HG03066 (cell line): ENCODE results near the gene LANCL3.
"Not testable (repeated sequence)": the region's sequence is repeated elsewhere in the genome, so short reads cannot be mapped to it uniquely, and the experiment has no call there.

Experiments used
- ATAC-seq: cut with Tn5 transposase; IDR thresholded peaks from one replicate; pipeline ENCODE4 v1.9.1; 2021; ENCODE audit warnings: low read depth; ENCODE audit not compliant: unreplicated experiment

The LANCL3 gene

GRCh38 chrX:37571426-37572107 lies at the start of gene LANCL3:
LANCL3 (plus strand) TSS chrX:37571661; CDS start chrX:37571871, 210 bp downstream.
- ATAC-seq: not testable (repeated sequence)

- ATAC-seq: not testable (repeated sequence)
Measured at GRCh38 chrX:37523673-37524072, 47.8 kb upstream of the LANCL3 start.

- no peak for ATAC-seq
Measured at GRCh38 chrX:37541991-37542390, 29.5 kb upstream of the LANCL3 start.

DNA sequence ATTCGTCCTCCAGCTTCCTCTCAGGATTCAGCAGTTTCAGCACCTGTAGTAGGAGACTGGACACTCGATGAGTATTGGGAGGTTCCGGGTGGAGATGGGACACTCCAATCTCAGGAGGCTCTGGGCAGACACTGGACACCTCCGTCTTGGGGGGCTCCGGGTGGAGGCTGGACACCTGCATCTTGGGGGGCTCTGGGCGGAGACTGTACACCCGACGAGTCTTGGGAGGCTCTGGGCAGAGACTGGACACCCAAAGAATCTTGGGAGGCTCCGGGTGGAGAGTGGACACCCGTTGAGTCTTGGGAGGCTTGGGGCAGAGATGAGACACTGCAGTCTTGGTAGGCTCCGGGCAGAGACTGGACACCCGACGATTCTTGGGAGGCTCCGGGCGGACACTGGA lies 28.7 kb upstream of the LANCL3 start:
- no peak for ATAC-seq

DNA sequence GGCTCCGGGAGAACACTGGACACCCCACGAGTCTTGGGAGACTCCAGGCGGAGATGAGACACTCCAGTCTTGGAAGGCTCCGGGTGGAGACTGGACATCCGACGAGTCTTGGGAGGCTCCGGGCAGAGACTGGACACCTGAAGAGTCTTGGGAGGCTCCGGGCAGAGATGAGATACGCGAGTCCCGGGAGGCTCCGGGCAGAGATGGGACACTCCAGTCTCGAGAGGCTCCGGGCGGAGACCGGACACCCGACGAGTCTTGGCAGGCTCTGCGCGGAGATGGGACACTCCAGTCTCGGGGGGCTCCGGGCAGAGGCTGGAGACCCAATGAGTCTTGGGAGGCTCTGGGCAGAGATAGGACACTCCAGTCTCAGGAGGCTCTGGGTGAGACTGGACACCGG lies 28.1 kb upstream of the LANCL3 start:
- no peak for ATAC-seq

DNA sequence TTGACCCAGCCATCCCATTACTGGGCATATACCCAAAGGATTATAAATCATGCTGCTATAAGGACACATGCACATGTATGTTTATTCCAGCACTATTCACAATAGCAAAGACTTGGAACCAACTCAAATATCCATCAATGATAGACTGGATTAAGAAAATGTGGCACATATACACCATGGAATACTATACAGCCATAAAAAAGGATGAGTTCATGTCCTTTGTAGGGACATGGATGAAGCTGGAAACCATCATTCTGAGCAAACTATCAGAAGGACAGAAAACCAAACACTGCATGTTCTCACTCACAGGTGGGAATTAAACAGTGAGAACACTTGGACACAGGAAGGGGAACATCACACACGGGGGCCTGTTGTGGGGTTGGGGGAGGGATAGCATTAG lies 26.9 kb upstream of the LANCL3 start:
- not testable (repeated sequence) for ATAC-seq

GRCh38 chrX:37545066-37545465 lies 26.4 kb upstream of the LANCL3 start:
- ATAC-seq: no peak

- ATAC-seq: not testable (repeated sequence)
Measured at GRCh38 chrX:37549619-37550018, 21.8 kb upstream of the LANCL3 start.

DNA sequence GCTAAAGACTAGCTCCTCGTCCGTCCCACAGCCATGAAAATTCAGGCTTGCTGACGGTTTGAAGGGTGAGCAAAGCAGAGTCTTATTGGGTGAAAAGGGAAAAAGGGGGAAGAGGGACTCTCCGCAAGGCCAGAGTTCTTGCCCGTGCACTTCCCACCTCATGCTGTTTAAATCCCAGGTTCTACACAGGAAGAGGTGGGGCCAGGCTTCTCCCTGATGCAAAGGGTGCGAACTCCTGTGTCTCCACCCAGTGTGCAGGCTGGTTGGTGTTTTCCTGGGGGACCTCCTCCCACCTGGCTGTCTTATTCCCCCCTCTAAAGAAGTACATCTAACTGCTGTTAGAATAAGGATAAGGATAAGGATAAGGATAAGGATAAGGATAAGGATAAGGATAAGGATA lies 18.0 kb upstream of the LANCL3 start:
- no peak for ATAC-seq

GRCh38 chrX:37565254-37565653 lies 6.2 kb upstream of the LANCL3 start:
- ATAC-seq: not testable (repeated sequence)

- ATAC-seq: not testable (repeated sequence)
Measured at GRCh38 chrX:37570349-37570748, 1.1 kb upstream of the LANCL3 start.

DNA sequence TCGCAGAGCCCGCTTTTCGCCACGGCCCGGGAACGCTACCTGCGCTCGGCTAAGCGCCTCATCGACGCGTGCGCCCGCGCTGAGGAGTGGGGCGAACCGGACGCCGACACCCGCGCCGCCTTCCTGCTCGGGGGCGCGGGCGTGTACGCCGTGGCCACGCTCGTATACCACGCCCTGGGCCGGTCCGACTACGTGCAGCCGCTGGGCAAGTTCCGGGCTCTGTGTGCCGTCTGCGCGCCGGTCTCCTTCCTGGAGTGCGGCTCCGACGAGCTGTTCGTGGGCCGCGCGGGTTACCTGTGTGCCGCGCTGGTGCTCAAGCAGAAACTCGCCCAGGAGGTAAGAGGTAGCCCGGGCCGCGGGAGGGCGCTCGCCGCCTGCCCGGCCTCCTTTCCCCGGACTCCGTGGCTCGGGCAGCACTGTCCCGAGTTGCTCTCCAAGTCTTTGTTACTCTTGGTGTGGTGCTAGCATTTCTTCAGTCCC lies 687 bp downstream of the LANCL3 start:
- ATAC-seq: not testable (repeated sequence)

DNA sequence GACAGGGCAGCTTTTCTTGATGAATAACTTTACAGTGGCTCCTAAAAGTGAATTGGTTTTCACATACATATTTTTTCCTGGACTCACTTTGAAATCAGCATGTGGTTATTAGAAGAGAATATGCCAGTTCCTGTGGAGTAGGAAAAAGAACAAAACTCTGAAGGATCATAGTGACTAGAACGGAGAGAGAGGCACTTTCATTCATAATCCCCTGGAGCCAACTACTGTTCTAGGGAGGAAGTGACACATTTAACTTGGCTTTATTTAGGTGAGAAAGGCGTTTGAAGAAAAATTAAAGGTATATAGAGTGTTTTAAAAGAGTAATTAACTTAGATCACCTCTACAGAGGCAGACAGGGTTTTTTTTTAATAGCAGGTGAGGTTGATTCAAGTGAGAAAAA lies 1.7 kb downstream of the LANCL3 start:
- ATAC-seq: not testable (repeated sequence)

GRCh38 chrX:37578045-37578444 lies 6.6 kb downstream of the LANCL3 start:
- ATAC-seq: no peak

DNA sequence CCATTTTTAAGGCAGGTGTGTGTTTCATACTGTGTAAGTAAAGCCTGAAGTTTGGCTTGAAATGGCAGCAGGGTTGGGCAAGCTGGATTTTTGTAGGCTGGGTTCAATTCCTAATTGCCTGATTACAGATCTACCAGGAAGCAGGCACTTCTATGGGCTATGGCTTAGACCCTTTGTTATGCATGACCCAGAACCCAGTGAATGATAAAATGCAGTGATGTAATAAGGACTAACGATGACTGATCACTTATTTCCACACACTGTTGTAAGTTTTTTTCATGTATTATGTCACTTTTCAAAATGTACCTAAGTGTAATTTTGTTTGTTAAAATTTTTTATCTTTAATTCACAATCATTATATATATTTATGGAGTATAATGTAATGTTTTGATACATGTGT lies 8.6 kb downstream of the LANCL3 start:
- no peak for ATAC-seq

GRCh38 chrX:37587337-37587736 lies 15.9 kb downstream of the LANCL3 start:
- not testable (repeated sequence) for ATAC-seq

DNA sequence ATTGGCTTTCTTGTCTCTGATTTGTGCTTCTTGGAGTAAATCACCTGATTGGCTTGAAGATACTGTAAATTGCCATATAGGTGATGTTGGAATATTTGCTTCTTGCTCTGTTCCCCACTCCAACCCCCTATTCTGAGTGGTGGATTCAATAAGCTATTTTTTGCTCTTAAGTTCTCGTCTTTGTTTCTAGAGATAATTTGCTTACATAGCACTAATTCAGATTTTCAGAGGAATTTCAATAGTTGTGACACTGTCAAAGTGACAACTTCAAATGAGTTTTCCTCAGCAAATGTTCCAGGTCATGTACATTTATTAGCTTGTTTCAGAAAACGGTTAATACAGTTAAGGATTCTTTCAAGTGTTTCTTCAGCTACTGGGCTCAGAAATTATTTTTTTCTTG lies 18.6 kb downstream of the LANCL3 start:
- no peak for ATAC-seq

GRCh38 chrX:37594755-37595382 lies 23.4 kb downstream of the LANCL3 start:
- ATAC-seq: no peak

DNA sequence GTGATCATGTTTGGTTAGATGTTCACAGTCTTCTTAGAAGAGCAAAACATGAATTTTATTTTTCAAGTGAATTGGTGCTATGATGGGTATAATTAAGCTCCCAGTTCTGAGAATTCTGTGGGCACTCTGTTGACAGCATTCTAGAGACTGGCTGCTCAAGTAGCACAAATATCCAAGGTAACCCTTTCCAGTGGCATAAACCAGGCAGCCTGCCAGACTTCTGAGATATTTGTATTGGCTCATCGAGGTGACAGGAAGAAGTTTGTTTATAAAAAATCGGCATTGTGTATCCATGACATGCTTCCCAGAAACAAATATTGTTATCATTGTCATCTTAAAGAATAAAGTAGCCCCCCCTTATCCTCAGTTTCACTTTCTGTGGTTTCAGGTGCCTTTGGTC lies 28.3 kb downstream of the LANCL3 start:
- ATAC-seq: no peak

DNA sequence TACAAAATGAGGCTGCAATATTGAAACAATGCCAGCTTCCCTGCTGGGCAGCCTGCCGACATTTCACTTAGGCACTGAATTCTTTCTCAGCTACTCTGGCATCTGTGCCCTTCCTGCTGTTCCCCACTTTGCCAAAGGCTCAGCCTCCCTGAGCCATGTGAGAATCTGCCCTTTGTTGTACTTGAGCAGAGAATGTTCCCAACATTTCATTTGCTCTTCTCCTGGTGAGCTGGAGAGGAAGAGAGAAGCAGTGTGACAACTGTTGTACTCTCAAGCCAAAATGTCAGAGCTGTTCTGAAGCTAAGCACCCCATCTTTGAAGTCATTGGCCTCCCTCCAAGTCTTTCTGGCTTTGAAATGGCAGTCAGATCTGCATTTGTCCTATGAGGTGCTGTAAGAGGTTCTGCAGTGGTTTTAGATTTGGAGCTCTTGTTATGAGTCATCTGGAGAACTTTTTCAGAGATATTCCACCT lies 32.5 kb downstream of the LANCL3 start:
- no peak for ATAC-seq

DNA sequence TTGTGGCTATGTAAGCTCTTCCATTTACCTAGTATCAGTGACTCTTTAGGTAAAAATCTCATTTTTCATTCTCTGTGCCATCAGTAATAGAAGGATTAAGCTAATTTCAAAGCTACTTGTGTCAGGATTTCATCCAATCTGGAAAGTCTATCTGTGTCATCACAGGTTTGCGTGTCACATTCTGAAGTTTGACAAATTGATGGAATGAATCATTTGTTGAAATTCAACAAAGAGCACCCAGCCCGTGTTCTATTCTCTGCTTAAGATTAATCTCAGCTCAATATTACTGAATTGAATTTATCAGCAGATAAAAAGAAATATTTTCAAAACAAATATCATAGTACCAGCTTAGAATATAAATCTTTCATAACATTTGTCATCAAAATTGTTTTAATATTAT lies 35.8 kb downstream of the LANCL3 start:
- no peak for ATAC-seq

DNA sequence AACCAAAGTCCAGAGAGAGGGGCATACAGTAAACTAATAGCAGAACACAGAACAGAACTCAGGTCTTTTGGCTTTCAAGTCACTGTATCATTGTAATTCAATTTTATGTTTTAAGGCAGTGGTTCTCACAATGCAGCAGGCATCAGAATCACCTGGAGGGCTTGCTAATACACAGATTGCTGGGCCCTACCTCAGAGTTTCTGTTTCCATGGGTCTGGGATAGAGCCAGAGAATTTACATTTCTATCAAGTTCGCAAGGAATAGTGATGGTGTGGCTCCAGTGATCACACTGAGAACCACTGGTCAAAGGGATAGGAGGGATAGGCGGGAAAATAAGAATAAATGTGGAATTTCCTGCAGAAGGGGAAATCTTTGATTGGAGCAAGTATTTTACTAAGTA lies 36.7 kb downstream of the LANCL3 start:
- no peak for ATAC-seq
